GM19240 (cell line): Measurements from ENCODE around the gene ELAVL2.

Experiments used
- DNase-seq: peaks from one replicate; pipeline ENCODE4 v3.0.0; 2011; ENCODE audit warnings: low spot score; ENCODE audit not compliant: insufficient read length

The ELAVL2 gene

GRCh38 chr9:23663946-23664345 lies 162.1 kb downstream of the ELAVL2 start:
- DNase-seq, result no peak

GRCh38 chr9:23663536-23663935 lies 162.5 kb downstream of the ELAVL2 start:
- no peak for DNase-seq

- no peak for DNase-seq
Measured at GRCh38 chr9:23663125-23663524, 162.9 kb downstream of the ELAVL2 start.

- DNase-seq, result no peak
Measured at GRCh38 chr9:23662320-23662719, 163.7 kb downstream of the ELAVL2 start.

- no peak for DNase-seq
Measured at GRCh38 chr9:23659346-23660006, 166.6 kb downstream of the ELAVL2 start.

- no peak for DNase-seq
Measured at GRCh38 chr9:23658376-23659258, 167.4 kb downstream of the ELAVL2 start.

- DNase-seq, result no peak
Measured at GRCh38 chr9:23651051-23651450, 175.0 kb downstream of the ELAVL2 start.

- no peak for DNase-seq
Measured at GRCh38 chr9:23648651-23649050, 177.4 kb downstream of the ELAVL2 start.

- no peak for DNase-seq
Measured at GRCh38 chr9:23644896-23645295, 181.1 kb downstream of the ELAVL2 start.

- DNase-seq, result no peak
Measured at GRCh38 chr9:23644326-23644725, 181.7 kb downstream of the ELAVL2 start.

GRCh38 chr9:23643656-23644258 lies 182.3 kb downstream of the ELAVL2 start:
- no peak for DNase-seq
